NCI-H748 treated with DMSO at 0.1 percent for 48 hours (cell line): ENCODE results near the gene TPTE.
"Not testable (repeated sequence)": the region's sequence is repeated elsewhere in the genome, so short reads cannot be mapped to it uniquely, and the experiment has no call there.

Experiments used
- DNase-seq: peaks from one replicate; lab custom pipeline; 2025; lab: John Stamatoyannopoulos, UW

The TPTE gene

DNA sequence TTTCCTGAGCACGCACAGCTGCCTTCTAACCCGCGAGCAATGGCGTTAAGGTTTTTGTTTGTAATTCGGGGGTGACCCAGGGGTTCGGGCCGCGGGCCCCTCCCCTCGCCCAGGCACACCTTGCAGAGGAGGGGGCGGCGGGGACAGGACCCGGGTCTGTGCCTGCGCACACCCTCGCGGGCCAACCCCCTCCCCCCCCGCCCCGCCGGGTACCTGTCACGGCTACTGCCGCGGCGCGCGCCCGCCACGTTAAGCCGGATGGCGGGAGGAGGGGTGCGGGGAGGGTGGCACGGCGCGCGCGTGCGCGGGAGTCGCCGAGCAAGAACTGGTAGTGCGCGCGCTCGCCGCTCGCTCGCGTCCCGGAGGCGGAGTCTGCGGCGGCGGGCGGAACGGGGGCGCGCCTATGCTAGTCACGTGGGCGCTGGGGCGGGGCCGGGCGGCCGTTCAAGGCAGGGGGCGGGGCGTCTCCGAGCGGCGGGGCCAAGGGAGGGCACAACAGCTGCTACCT lies at the start of gene TPTE:
Gene TPTE (plus strand): TSS at position 493 of the 508 bp plus-strand sequence. CDS start 17,141 bp downstream, outside the sequence.
- peak; percentile 31 for DNase-seq

DNA sequence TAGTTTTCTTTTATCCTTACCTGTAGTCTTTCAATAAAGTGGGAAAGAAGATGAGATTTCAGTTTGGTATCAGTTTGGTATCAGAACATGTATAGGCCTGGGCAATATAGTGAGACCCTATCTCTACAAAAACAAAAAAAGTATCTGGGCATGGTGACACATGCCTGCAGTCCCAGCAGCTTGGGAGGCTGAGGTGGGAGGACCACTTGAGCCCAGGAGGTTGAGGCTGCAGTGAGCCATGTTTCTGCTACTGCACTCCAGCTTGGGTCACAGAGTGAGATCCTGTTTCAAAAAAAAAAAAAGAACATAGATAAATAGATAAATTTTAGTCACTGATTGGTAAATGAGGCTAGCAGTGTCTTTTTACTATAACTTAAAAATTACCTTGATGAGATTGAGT lies 49.4 kb upstream of the TPTE start:
- DNase-seq, result not testable (repeated sequence)

DNA sequence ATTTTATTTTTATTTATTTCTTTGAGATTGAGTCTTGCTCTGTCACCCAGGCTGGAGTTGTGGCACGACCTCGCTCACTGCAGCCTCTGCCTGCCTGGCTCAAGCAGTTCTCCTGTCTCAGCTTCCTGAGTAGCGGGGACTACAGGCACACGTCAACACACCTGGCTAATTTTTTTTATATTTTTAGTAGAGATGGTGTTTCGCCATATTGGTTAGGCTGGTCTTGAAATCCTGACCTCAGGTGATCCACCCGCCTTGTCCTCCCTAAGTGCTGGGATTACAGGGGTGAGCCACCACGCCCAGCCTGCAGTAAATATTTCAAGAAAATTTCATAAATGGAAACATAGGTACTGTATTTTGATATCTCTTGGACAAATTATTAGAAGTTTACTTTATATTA lies 43.6 kb upstream of the TPTE start:
- not testable (repeated sequence) for DNase-seq

DNA sequence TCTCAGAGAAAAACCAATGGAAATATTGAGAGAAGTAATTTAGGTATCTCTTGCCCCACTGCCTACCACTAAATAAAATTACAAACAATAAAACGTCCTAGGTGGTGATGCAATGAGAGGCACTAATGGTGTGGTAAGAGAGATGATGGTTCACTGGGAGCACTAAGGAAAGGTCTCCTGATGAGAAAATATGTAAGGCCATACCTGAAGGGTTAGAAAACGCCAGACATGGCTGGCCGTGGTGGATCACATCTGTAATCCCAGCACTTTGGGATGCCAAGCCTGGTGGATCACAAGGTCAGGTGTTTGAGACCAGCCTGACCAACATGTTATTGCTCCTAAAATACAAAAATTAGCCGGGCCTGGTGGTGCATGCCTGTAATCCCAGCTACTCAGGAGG lies 41.5 kb upstream of the TPTE start:
- not testable (repeated sequence) for DNase-seq

- not testable (repeated sequence) for DNase-seq
These were observed 36.5 kb upstream of the TPTE start for GRCh38 chr21:10484864-10485263.

- DNase-seq, result not testable (repeated sequence)
These were observed 30.9 kb upstream of the TPTE start for GRCh38 chr21:10490453-10490852.

DNA sequence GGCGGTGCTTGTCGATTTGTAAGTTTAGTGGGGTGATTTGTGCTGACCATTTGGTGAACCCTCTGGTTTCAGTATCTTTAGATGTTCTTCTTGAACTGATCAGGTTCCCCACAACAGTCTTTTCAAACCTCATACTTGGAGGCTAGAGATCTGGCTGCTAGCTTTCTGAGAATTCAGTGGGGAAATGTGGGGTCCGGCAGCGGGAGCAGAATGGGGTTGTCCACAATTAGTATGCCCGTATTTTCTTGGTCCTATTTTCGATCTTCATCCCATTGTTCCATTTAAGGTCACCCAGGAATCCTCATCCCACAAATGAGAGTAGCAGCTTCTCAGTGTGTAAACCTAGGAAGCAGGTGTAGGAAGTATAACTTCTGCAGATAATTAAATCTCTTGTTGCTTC lies 10.3 kb upstream of the TPTE start:
- DNase-seq, result no peak

DNA sequence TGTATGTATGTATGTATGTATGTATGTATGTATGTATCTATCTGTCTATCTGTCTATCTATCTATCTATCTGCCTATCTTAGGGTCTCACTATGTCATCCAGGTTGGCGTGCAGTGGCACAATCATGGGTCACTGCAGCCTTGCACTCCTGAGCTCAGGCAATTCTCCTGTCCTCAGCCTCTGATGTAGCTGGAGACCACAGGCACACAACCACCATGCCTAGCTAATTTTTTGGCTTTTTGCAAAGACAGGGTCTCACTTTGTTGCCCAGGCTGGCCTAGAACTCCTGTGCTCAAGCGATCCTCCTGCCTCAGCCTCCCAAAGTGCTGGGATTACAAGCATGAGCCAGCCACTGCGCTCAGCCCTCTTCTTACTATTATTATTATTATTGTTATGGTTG lies 4.5 kb upstream of the TPTE start:
- not testable (repeated sequence) for DNase-seq

DNA sequence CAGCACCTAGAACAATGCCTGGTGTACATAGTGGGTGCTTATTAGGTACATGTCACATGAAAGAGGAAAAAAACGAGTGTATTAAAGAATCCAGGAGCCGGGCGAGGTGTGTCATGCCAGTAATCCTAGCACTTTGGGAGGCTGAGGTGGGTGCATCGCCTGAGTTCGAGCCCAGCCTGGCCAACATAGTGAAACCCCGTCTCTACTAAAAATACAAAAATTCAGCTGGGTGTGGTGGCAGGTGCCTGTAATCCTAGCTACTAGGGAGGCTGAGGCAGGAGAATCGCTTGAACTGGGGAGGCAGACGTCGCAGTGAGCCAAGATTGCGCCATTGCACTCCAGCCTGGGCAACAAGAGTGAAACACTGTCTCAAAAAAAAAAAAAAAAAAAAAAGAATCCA lies 3.5 kb upstream of the TPTE start:
- DNase-seq, result not testable (repeated sequence)

DNA sequence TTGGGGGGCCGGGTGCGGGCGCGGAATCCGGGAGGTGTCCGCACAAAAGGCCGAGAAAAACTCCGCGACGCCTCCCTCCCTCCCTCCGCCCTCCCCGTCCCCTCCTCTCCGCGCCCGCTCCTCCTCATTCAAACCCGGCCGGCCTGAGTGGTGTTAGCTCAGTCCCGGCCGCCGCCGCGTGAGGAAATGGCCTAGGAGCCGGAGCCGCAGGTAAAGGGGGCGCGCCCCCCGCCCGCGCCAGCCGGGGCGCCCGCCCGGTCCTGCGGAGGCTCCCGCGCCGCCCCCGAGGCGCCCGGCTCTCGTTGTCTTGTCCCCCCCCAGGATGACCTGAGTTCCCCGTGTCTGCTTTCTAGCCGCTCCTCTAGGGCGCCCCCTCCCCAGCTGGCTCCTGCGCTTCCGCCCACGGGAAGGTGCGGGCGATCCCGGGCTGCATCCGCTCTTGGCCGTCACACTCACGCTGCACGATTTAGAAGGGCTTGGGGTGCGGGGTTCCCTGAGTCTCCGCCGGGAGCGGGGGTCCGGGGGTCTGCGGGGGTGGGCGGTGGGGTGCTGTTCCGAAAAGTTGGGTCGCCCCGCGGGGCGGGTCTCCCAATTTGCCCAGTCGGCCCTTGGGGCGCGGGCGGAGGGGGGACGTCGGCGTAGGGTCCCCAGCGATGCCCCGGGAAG lies 585 bp downstream of the TPTE start:
- DNase-seq, result not testable (repeated sequence)

DNA sequence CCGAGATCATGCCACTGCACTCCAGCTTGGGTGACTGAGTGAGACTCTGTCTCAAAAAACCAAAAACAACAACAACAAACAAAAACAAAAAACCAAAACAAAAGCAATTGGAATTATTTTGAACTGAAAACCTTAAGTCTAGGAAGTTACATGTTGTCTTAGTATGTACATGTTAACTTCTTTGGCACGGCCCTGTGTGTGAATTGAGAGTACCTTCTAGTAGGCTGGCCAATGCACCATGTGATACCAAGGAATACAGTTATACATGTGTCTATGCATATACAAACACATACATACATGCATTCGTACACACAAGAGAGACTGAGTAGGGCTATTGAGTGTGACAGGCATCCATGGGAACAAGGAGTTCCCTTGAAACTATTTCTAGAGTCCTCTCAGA lies 18.6 kb downstream of the TPTE start:
- no peak for DNase-seq

- DNase-seq, result not testable (repeated sequence)
These were observed 23.0 kb downstream of the TPTE start for GRCh38 chr21:10544376-10544775.

DNA sequence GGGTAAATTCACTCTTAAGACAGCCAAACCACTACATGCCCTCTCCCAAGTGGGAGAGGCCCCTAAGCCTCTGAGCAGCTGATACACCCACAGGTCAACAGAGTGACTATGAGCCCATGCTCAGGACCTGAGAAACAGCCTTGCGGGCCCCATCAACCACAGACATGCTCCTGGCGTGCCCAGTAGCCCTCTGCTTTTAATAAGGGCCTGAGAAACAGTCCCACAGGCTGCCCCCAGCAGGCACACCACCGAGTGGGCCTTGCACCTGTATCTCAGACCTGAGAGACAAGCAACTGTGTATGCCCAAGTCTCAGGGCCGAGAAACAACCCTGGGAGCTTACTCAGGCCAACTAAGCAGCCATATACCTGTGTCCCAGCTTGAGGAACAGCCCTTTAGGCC lies 26.5 kb downstream of the TPTE start:
- not testable (repeated sequence) for DNase-seq

DNA sequence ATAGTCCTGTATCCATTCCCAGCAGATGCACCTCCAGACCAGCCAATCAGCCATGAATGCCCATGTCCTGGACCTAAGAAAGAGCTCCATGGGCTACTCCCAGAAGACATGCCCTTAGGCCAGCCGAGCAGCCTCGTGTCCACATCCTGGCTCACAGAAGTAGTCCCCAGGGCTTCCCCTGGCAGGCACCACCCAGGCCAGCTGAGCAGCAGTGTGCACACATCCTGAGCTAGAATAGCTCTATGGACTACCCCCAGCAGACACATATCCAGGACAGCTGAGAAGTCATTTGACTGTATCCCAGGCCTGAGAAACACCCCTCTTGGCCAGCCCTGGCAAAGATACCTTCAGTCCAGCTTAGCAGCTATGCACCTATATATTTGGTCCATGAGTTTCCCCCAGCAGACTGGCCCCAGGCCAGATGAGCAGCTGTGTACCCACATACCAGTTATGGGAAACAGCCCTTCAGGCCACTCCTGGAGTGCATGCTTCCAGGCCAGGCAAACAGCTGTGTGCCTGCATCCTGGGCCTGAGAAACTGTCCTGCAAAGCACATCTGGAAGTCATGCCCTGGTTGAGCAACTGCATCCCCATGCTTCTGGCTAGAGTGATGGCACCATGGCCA lies 27.1 kb downstream of the TPTE start:
- DNase-seq, result not testable (repeated sequence)

GRCh38 chr21:10570803-10571202 lies 49.4 kb downstream of the TPTE start:
- DNase-seq, result not testable (repeated sequence)

- not testable (repeated sequence) for DNase-seq
These were observed 53.3 kb downstream of the TPTE start for GRCh38 chr21:10574531-10575310.

DNA sequence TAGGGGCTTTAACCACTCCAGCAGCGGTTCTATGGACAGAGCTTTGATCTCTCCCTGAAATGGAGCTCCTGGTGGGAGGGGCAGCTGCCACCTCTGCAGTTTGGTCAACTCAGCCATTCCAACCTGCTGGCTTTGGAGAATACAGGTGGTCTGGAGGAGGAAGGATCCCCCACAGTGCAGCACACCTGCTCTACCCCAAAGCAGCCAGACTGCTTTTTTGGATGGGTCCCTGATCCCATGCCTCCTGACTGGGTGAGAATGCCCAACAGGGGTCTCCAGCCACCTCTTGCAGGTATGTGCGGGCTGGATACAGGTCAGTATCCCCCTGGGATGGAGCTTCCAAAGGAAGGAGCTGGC lies 53.9 kb downstream of the TPTE start:
- no peak for DNase-seq

GRCh38 chr21:10578910-10579309 lies 57.5 kb downstream of the TPTE start:
- not testable (repeated sequence) for DNase-seq

GRCh38 chr21:10589115-10589514 lies 67.7 kb downstream of the TPTE start:
- DNase-seq, result not testable (repeated sequence)

GRCh38 chr21:10607074-10607473 lies 85.7 kb downstream of the TPTE start:
- DNase-seq, result not testable (repeated sequence)

GRCh38 chr21:10614285-10614684 lies 92.9 kb downstream of the TPTE start:
- not testable (repeated sequence) for DNase-seq

- DNase-seq, result not testable (repeated sequence)
These were observed 94.7 kb downstream of the TPTE start for GRCh38 chr21:10616061-10616460.

- DNase-seq, result no peak
These were observed 95.2 kb downstream of the TPTE start for GRCh38 chr21:10616535-10616934.
